ENCODE results near the gene EXD3. TPM values are rescaled to one million over a fixed set of nuclear protein-coding genes. Genes with fewer than 3 reads are reported as not detected.

The EXD3 gene
- total and polyA plus RNA-seq, 8 donors, result 8.1 to 57.3 (median 13.6) TPM

GRCh38 chr9:137409515-137409914, 13.4 kb downstream of the EXD3 start:
- ATAC-seq (no peak), FAIRE-seq (no peak), DNase-seq (peak in 1 of 6 donors; percentile 30)
- Histone ChIP-seq H3K4me1 (peaks cover 0 to 4% (median 0%) of the 10 kb centered on the region in 3 donors), H3K27ac (peak overlapping the region in 2 of 4 donors; percentile 63 to 80), H3K27me3 (no peaks in the 10 kb centered on the region), H3K4me3 (no peak overlapping the region), H3K36me3 (no peaks in the 10 kb centered on the region), H3K9me3 (no peaks in the 10 kb centered on the region)
- WGBS, 2 donors, result 88 to 95% methylated on average over 11 of the region's 11 CpGs
- TF ChIP-seq CTCF (IDR thresholded peaks at IDR 0.05), result no peak
- intact Hi-C loops (cut with DNase I), result loop anchor here in 2 of 3 donors (5.0 kb wide), 2 partner anchors 107 to 127 kb away; partner anchors contain the start of gene NRARP (in 1 of the 2)

GRCh38 chr9:137408651-137409405, 14.1 kb downstream of the EXD3 start:
- no peak for TF ChIP-seq CTCF (IDR thresholded peaks at IDR 0.05)
- intact Hi-C loops (cut with DNase I), result loop anchor here in 2 of 3 donors (5.0 kb wide), 2 partner anchors 107 to 127 kb away; partner anchors contain the start of gene NRARP (in 1 of the 2)
- ATAC-seq (no peak), DNase-seq (peak in 1 of 6 donors; percentile 63), FAIRE-seq (no peak)
- WGBS, 2 donors, result 94 to 95% methylated on average over 24 of the region's 24 CpGs
- Histone ChIP-seq H3K27me3 (no peaks in the 10 kb centered on the region), H3K36me3 (no peaks in the 10 kb centered on the region), H3K27ac (peak overlapping the region in 1 of 4 donors; percentile 80), H3K4me3 (no peak overlapping the region), H3K4me1 (peaks cover 0 to 4% (median 0%) of the 10 kb centered on the region in 3 donors), H3K9me3 (no peaks in the 10 kb centered on the region)

GRCh38 chr9:137407590-137408300, 15.2 kb downstream of the EXD3 start:
- no peak for TF ChIP-seq CTCF (IDR thresholded peaks at IDR 0.05)
- Histone ChIP-seq H3K27ac (peak overlapping the region in 1 of 4 donors; percentile 42), H3K36me3 (no peaks in the 10 kb centered on the region), H3K4me3 (peak overlapping the region in 1 of 4 donors; percentile 30), H3K4me1 (peaks cover 0 to 4% (median 0%) of the 10 kb centered on the region in 3 donors), H3K27me3 (no peaks in the 10 kb centered on the region), H3K9me3 (no peaks in the 10 kb centered on the region)
- DNase-seq (peak in 3 of 6 donors; percentile 49 to 77 (median 62)), ATAC-seq (peak in 3 of 4 donors; percentile 1 to 2 (median 2)), FAIRE-seq (no peak)
- intact Hi-C loops (cut with DNase I), result loop anchor here in 2 of 3 donors (5.0 kb wide), 2 partner anchors 105 to 125 kb away; partner anchors contain the start of gene NRARP (in 1 of the 2)
- 49 to 60% methylated on average over 28 to 31 of the region's 31 CpGs for WGBS, 2 donors

- peak; percentile 59 to 90 (median 80) for DNase-seq
- Histone ChIP-seq H3K27me3 (no peaks in the 10 kb centered on the region), H3K9me3 (no peaks in the 10 kb centered on the region), H3K4me3 (peak overlapping the region in 3 of 4 donors; percentile 9 to 40 (median 30)), H3K4me1 (peaks cover 0 to 4% (median 0%) of the 10 kb centered on the region in 3 donors), H3K27ac (peak overlapping the region in 2 of 4 donors; percentile 30 to 42), H3K36me3 (no peaks in the 10 kb centered on the region)
- peak; percentile 81 to 91 (median 90) for ATAC-seq
- peak; percentile 72 to 89 (median 79) for TF ChIP-seq CTCF (IDR thresholded peaks at IDR 0.05)
- FAIRE-seq, result no peak
- intact Hi-C loops (cut with DNase I), result loop anchor here in 2 of 3 donors (5.0 kb wide), 2 partner anchors 105 to 125 kb away; partner anchors contain the start of gene NRARP (in 1 of the 2)
- 3 to 5% methylated on average over 42 to 63 of the region's 63 CpGs for WGBS, 2 donors
Observed at GRCh38 chr9:137406876-137407589, 15.9 kb downstream of the EXD3 start.
